ENCODE results near the gene DNAH3.
"Not testable (repeated sequence)": the region's sequence is repeated elsewhere in the genome, so short reads cannot be mapped to it uniquely, and the experiment has no call there.

The DNAH3 gene

DNA sequence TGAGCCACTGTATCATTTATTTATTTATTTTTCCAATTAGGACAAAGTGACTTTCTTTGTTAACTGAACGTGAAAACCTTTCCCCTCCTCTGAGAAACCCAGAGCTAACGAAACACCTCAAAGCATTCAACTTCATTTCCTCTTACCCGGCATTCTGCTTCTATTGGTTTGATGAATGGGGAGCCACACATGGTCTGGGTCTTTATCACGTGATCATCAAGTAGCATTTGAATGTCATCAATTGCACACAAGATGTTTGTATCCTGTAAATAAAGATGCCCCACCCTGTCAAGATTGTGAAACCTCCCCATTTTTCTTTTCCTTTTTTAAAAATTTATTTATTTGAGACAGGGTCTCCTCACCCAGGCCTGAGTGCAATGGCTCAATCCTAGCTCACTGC is 80.1 kb downstream of the DNAH3 start:
- DNase-seq (ENCODE audit: low read depth in 2 of 2) = no peak

- DNase-seq (ENCODE audit: low read depth in 2 of 2) = no peak
Measured at GRCh38 chr16:21069986-21070385, 80.7 kb downstream of the DNAH3 start.

DNA sequence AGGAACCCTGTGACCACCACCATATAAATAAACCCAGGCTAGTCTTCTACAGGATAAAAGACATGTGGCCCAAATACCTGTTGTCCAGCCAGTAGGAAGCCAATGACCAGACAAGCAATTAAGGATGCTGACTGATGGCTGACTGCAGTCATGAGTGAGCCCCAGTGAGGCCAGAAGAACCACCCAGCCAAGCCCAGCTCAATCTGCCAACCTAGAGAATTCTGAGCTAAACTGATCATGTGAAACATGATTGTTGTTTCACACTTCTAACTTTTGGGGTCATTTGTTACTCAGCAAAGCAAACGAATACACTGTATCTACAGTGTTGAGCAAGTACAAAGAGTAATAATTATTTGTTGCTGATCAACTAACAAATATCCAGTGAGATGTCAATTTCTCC is 86.4 kb downstream of the DNAH3 start:
- no peak for DNase-seq (ENCODE audit: low read depth in 2 of 2)

DNA sequence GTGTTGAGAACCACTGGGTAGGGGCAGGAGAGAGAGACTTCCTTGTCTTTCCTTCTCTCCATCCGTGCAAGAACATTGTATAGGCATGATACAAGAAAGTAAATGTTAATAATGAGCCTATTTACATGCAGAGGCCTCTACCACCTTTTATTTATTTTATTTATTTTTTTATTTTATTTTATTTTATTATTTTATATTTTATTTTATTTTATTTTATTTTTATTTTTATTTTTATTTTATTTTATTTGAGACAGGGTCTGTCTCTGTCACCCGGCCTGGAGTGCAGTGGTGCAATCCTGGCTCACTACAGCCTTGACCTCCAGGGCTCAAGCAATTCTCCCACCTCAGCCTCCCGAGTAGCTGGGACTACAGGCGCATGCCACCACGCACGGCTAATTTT is 87.3 kb downstream of the DNAH3 start:
- not testable (repeated sequence) for DNase-seq (ENCODE audit: low read depth in 2 of 2)

DNA sequence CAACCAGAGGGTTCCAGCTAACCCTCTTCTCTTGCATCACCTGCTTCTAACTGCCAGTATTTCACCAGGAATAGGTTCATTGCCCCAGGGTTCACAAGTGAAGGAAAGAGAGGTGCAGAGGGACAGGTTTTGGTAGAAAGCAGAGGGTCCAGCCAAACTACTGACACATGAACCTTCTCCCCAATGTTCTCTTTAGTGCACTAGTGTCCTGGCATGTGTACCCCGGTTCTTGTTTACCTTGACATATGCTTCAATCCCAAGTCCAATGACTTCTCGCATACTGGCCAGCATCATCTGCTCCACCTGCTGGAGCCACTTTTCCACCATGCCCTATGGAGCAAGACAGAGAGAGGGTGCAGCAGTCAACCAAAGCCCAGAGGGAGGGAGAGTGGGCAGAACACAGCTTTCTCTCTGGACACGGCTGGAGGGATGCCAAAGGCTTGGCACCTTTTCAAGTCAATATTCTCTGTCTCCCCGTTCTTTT is 90.6 kb downstream of the DNAH3 start:
- DNase-seq (ENCODE audit: low read depth in 2 of 2) = no peak

- DNase-seq (ENCODE audit: low read depth in 2 of 2) = no peak
Measured at GRCh38 chr16:21057875-21058274, 92.8 kb downstream of the DNAH3 start.

DNA sequence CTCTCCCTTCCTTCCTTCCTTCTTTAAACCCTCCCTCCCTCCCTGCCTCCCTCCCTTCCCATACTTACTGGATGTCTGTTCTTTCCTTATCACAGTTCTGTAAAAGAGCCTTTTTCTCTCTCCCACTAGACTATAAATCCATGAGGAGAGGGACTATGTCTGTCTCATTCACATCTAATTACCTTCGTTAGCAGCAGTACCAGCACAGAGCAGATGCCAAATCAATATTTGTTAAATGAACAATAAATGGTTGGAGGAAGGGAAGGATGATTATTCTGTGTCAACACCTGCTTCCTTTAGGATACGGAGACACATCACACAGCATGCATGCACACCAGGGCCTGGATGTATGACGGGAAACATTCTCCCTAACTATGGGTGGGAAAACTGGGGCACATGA is 94.2 kb downstream of the DNAH3 start:
- DNase-seq (ENCODE audit: low read depth in 2 of 2) = no peak

DNA sequence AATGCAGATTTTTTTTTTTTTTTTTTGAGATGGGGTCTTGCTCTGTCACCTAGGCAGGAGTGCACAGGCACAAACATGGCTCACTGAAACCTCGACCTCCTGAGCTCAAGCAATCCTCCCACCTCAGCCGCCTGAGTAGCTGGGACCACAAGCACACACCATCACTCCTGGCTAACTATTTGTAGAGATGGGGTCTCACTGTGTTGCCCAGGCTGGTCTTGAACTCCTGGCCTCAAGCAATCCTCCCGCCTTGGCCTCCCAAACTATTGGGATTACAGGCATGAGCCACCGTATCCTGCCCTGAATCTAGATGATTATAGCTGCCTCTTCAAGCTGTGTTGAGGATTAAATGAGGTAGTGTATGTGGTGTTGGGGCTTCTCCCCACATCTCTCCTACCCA is 94.9 kb downstream of the DNAH3 start:
- not testable (repeated sequence) for DNase-seq (ENCODE audit: low read depth in 2 of 2)

GRCh38 chr16:21053590-21053989 is 97.1 kb downstream of the DNAH3 start:
- no peak for DNase-seq (ENCODE audit: low read depth in 2 of 2)

DNA sequence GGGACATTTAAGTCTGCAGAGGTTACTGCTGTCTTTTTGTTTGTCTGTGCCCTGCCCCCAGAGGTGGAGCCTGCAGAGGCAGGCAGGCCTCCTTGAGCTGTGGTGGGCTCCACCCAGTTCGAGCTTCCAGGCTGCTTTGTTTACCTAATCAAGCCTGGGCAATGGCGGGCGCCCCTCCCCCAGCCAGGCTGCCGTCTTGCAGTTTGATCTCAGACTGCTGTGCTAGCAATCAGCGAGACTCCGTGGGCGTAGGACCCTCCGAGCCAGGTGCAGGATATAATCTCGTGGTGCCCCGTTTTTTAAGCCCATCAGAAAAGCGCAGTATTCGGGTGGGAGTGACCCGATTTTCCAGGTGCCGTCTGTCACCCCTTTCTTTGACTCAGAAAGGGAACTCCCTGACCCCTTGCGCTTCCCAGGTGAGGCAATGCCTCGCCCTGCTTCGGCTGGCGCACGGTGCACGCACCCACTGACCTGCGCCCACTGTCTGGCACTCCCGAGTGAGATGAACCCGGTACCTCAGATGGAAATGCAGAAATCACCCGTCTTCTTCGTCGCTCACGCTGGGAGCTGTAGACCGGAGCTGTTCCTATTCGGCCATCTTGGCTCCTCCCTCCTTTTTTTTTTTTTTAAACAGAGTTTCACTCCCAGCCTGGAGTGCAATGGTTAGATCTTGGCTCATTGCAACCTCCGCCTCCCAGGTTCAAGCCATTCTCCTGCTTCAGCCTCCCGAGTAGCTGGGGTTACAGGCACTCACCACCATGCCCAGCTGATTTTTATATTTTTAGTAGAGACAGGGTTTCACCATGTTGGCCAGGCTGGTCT is 102.3 kb downstream of the DNAH3 start:
- DNase-seq (ENCODE audit: low read depth in 2 of 2) = not testable (repeated sequence)

GRCh38 chr16:21038197-21038596 is 112.4 kb downstream of the DNAH3 start:
- no peak for DNase-seq (ENCODE audit: low read depth in 2 of 2)

DNA sequence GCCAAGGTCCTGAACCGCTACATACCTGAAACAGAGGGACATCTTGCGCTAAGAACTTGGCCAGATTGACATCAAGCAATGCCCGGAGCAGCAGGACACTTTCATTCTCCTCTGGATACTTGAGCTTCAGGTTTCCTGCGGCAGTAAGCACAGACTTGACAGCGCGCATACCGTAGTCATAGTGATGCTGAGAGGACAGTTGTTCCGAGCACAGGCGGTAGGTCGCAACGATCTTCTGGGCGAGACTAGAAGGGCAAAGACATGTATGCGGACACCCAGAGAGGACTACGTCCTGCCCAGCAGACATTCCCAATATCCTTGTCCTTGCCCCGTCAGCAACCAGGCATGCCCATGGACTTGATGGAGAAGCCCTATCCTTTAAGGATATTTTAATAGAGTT is 112.9 kb downstream of the DNAH3 start:
- DNase-seq (ENCODE audit: low read depth in 2 of 2) = no peak

GRCh38 chr16:21037168-21037567 is 113.5 kb downstream of the DNAH3 start:
- no peak for DNase-seq (ENCODE audit: low read depth in 2 of 2)

GRCh38 chr16:21036471-21036870 is 114.2 kb downstream of the DNAH3 start:
- DNase-seq (ENCODE audit: low read depth in 2 of 2) = no peak

DNA sequence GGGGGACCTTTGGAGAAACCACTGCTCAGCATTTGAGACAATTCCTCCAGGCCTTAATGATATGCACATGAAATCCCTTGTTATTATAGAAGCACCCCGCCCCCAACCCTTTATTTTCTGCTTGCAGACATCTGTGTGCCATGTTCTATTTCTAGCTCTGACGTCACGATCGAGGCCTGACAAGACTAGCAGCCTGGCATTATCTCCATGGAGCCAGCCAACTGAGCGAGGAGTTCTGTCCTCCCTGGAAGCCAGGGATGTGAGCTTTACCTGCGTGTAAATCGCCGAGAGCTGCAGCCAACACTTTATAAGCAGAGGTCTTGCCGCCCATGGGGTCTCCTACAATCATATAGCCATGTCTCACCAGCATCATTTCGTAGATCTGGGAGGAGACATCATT is 116.9 kb downstream of the DNAH3 start:
- no peak for DNase-seq (ENCODE audit: low read depth in 2 of 2)

- DNase-seq (ENCODE audit: low read depth in 2 of 2) = no peak
Measured at GRCh38 chr16:21033264-21033663, 117.4 kb downstream of the DNAH3 start.

- no peak for DNase-seq (ENCODE audit: low read depth in 2 of 2)
Measured at GRCh38 chr16:21028728-21029127, 121.9 kb downstream of the DNAH3 start.

GRCh38 chr16:21026846-21027245 is 123.8 kb downstream of the DNAH3 start:
- DNase-seq (ENCODE audit: low read depth in 2 of 2) = no peak

DNA sequence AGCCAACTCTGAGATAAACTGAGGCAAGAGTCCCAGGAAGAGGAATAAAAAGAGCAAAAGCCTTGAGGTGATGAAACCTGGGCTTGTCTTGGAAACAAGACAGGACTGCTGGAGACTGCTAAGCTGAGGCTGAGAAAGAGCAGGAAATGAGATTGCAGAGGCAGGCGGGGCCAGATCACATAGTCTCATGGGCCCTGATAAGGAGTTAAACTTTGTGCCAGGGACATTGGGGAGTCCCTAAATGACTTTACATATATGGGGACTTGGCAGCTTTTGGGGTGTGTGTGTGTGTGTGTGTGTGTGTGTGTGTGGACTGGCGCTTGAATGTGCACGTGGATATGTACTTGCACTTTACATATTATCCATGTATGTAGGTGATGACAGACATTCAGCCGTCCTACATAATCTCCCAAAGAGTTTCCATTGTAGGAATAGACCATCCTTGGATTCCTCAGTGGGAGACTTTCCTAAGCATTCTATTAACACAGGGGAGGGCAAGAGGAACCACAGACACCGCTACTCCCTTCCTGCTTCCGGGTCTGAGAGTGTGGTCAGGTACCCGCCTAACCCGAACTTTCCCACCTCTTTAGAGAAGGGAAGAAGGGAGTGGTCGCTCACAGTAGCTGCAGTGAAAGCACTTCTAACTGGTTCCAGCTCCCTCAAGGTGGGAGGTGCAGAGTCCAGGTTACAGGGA is 127.0 kb downstream of the DNAH3 start:
- DNase-seq (ENCODE audit: low read depth in 2 of 2) = no peak

- DNase-seq (ENCODE audit: low read depth in 2 of 2) = no peak
Measured at GRCh38 chr16:21021316-21021715, 129.3 kb downstream of the DNAH3 start.

GRCh38 chr16:21009815-21010214 is 140.8 kb downstream of the DNAH3 start:
- DNase-seq (ENCODE audit: low read depth in 2 of 2) = no peak

DNA sequence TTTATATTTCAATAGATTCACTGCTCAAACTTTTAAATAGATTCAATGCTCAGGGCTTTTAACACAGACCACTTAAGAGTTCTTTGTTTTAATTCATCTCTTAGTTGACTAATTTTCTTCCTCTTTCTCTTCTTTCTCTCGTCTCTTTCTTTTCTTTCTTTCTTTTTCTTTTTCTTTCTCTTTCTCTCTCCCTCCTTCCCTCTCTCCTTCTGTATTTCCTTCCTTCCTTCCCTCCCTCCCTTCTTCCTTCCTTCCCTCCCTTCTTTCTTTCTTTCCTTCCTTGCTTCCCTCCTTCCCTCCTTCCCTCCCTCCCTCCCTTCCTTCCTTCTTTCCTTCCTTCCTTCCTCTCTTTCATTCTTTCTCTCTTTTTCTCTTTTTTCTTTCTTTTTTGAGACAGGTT is 145.6 kb downstream of the DNAH3 start:
- no peak for DNase-seq (ENCODE audit: low read depth in 2 of 2)

DNA sequence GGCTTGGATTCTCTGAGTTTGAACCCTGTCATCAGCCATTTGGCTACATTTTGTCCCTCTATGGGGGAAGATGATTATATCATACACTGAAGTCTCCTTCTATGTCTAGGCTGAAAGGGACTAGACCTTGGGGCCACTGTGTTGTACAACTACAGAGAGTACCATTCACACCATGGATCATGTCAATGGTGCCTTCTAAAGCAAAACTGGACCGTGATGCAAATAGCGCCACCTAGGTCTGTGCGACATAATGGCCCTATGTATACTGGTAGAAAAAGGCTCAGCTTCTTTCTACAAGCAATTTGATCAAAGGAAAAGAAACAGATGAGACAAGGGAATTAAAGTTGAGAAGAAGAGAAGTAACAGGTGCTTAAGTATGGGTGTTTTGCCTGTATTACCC is 149.4 kb downstream of the DNAH3 start:
- peak; percentile 11 to 23 for DNase-seq (ENCODE audit: low read depth in 2 of 2)

Data from stimulated activated CD4-positive, alpha-beta T cell treated with anti-CD3 and anti-CD28 coated beads, Interleukin-4, amount 100 ng/mL, for 48 hours (primary cell).